HG02623 (cell line): ENCODE measurements around the gene PDE4C.

Experiments
- ATAC-seq: cut with Tn5 transposase; IDR thresholded peaks from one replicate; pipeline ENCODE4 v1.9.1; 2021; ENCODE audit warnings: moderate library complexity; ENCODE audit not compliant: unreplicated experiment

Gene PDE4C

DNA sequence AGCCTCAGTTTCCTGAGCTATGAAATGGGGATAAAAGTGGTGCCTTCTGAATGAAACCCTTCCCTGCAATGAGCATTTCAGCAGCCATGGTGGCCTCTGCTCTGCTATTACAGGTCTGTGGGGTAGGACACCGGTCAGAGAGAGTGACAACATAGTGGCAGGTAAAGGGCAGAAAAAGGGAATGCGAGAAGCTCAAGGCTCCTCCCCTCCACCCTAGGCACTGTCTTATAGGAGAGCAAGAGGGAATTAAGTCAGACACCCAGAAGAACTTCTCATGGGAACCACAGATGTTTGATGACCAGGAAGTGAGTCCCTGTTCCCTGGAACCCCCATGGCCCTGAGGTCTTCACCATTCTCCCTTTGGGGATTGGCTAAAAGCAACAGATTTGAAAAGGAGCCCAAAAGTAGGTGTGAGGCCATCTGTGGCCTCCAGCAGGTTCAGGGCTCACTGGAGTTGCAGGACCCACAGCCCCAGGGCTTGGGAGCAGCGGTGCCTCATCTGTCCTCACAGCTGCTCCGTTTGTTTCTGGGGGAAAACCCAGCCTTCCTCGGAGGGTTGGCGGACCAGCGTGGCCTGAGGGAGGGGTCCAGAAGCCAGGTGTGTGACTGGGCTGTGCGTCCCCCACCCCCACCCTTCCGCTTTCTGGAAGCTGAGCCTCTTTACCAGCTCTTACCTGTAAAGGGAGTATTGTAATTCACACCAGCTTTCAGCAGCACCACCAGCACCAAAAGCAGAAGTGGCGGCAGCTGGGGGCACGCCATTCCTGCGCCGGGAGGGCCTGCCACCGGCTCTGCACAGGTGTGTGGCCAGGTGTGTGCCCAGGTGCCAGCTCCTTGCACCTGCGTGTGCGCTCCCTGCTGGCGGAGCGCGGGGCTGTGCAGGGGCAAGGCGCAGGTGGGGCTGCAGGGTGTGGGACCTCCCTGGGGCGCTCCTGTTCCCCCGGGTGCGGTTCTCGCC, 28.6 kb upstream of the PDE4C start:
- no peak for ATAC-seq

DNA sequence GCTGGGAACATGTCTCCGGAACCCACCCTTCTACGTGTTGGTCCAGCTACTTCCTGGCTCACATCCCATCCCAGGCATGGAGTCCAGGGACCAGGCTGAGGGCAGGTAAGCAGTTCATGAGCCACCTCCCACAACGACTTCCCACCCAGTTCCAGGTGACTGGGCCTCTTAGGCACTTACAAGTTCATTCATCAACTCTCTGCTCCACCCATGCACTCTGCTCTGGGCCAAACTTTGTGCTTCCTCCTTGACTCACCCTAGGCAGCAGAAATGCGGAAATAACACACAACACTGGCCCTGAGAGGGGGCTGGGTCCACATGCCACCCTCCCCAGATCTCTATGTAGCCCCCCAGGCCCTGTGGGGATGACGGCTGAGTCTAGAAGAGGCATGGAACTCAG, 27.5 kb upstream of the PDE4C start:
- ATAC-seq: no peak

DNA sequence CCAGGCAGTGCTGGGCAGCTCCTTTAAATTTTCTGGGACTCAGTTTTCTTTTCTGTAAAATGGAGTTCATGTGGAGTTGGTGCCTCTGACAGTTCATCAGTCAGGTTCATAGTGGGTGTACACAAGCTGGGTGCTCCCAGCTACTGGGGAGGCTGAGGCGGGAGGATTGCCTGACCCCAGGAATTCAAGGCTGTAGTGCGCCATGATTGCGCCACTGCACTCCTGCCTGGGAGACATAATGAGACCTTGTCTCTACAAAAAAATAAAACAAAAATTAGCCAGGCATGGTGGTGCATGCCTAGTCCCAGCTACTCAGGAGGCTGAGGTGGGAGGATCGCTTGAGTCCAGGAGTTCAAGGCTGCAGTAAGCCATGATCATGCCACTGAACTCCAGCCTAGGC, 26.9 kb upstream of the PDE4C start:
- no peak for ATAC-seq

DNA sequence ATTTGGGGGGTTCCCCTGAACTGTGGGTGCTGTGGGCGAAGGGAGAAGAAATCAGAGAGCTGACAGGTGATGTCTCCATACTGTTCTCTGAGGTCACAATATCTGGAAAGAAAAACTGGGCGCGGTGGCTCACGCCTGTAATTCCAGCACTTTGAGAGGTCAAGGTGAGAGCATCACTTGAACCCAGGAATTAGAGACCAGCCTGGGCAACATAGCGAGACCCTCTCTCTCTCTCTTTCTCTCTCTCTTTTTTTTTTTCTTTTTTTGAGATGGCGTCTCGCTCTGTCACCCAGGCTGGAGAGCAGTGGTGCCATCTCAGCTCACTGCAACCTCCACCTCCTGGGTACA, 26.1 kb upstream of the PDE4C start:
- no peak for ATAC-seq

DNA sequence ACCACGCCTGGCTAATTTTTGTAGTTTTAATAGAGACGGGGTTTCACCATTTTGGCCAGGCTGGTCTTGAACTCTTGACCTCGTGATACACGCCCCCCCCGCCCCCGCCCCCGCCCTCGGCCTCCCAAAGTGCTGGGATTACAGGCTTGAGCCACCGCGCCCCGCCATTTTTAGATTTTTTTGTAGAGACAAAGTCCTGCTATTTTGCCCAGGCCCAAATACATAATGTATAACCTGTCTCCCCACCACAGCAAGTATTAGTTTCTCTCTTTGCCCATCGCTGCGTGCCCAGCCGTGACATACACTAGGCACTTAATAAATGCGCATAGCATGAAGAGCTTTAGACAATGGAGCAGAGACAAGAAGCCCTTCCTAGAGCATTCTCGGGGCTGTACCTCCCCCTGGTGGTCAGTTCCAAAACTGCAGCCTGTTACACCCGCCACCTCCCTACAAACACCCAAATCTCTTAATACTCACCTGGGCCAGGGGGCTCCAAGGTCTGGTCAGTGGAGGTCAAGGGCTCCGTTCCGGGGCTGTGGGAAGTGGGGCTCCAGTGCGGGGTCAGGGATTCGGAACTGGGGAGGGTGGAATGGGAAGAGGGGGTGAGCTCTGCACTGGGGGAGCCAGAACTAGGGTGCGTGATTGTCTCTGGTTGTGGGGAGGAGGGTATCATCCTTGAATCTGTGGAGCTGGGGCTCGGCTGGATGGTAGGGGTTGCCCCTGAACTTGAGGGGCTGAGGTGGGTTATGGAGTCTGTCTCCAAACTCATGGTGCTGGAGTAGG, 25.5 kb upstream of the PDE4C start:
- ATAC-seq: no peak

DNA sequence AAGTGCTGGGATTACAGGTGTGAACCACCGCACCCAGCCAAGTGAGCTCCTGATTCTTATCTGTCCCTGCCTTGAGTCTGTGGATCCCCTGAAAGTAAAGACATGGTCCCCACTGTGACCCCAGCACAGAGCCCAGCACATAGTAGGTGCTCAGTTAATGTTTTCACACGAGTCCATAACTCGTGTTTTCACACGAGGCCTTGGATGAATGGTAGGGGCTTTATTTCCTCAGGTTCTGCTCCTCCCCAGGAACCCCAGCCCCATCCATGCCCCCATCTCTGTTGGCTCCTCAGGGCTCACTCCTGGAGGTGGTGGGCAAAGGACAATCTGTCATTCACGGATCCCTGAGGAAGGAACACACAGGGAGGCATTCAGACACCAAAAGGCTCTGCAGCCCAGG, 23.6 kb upstream of the PDE4C start:
- ATAC-seq: no peak

DNA sequence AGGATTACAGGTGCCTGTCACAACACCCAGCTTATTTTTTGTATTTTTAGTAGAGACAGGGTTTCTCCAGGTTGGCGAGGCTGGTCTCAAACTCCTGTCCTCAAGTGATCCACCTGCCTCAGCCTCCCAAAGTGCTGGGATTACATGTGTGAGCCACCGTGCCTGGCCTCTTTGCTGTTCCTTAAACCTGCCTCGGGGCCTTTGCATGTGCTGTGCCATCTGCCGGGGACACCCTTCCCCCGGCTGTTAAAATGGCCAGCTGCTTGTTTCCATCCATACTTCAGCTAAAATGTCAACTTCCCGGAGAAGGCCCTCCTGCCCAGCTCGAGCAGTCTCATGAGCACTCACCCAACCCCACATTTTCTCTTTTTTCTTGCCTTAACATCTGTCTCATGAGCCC, 19.1 kb upstream of the PDE4C start:
- no peak for ATAC-seq

DNA sequence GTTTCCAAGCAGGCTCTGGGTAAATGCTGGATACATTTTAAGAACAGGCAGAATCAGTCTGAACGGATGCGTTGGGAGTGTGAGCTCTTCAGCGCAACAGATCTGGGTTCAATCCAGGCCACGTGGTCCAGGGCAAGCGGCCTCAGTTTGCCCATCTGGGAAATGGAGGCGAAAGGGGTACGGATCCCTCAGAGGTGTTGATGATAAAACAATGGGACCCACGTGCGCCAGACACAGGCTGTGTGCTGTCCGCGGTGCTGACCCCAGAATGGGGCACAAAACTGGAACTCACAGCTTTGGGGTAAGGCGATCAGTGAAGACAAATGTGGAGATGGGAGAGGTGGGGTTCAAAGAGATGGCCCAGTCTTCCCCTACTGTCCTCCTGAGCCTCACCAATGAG, 13.1 kb upstream of the PDE4C start:
- no peak for ATAC-seq

DNA sequence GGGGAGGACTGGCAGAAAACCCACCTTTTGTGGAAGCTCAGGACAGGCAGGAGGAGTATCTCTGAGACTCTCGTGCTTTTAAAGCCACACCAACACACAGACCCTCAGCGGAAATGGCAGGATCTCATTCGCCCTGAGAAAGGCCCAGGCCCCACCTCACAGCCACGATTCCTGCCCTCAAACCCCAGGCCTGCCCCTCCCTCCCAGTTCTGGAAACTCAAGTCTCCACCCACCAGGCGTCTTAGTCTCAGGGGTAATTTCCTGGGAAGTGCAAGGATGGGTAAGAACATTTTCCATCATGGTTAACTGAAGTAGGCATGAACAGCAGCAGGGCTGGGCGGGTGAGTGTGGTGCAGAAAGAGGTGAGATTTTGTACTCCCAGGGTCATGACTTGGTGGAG, 8.0 kb upstream of the PDE4C start:
- no peak for ATAC-seq

DNA sequence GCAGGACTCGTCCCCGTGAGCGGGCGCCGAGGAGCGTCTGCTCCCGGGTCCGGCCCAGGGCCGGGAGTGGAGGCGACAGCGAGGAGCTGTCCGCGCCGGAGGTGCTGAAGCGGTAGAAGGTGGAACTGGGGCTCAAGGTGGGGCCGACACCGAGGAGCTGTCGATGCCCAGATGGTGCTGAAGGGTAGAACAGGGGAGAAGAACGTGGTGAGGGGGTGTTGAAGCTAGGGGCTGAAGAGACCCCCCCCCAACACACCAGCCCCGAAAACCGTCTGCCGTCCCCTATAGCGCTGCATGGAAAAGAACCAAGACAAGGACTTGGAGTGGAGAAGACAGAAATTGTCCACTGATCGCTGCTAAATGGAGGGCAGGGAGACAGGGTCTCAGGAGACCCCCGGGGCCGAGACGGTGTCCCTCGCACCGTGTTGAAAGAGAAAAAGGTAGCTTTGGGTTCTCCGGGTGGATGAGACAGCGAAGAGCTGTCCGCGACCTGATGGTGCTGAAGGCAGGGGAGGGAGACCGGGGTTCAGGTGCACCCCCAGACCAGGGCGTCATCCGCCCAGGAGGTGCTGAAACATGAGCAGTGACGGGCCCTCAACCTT, 7.1 kb upstream of the PDE4C start:
- ATAC-seq: no peak

DNA sequence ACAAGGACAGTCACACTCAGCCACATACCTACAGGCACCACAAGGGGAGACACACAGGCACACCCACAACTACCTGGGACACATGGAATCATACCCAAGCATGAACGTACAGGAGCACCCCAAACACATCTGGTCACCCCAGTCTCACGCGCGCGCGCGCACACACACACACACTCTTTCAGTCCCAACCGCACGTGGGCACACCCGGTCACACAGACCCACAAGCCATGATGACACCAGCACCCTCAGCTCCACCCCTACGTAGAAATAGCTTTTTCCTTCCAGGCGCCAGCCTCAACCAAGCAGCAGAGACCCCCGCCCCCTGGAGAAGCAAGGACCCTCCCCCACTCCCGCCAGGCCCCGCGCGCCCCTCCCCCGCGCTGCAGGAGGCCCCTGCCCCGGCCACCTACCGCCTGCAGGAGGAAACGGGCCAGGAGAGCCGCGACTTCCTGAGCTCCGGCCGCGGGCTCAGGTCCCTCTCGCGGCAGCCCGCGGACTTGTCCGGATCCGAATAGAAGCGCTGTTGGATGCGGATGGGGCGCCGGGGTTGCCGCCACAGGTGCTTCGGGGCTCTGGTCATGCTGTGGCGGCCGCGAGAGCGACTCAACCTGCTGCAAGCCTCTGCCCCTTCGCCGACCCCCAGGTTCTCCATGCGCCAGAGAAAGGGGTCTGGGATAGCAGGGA, 6.4 kb upstream of the PDE4C start:
- no peak for ATAC-seq

DNA sequence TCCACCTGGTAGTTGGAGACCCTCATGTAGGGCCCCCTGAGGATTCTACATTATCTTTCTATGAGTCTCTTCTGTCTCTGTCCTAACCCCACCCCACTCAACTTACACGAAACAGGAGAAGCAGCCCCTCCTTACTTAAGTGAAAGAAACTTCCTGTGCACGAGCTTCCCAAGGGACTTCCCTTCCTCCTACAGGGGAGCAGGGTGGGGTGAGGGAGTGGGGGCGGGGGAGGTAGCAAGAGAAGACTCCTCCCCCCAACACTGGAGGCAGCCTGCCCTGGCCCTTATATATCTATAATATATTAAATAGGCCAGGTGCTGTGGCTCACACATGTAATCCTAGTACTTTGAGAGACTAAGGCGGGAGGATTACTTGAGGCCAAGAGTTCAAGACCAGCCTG, 5.5 kb upstream of the PDE4C start:
- no peak for ATAC-seq

DNA sequence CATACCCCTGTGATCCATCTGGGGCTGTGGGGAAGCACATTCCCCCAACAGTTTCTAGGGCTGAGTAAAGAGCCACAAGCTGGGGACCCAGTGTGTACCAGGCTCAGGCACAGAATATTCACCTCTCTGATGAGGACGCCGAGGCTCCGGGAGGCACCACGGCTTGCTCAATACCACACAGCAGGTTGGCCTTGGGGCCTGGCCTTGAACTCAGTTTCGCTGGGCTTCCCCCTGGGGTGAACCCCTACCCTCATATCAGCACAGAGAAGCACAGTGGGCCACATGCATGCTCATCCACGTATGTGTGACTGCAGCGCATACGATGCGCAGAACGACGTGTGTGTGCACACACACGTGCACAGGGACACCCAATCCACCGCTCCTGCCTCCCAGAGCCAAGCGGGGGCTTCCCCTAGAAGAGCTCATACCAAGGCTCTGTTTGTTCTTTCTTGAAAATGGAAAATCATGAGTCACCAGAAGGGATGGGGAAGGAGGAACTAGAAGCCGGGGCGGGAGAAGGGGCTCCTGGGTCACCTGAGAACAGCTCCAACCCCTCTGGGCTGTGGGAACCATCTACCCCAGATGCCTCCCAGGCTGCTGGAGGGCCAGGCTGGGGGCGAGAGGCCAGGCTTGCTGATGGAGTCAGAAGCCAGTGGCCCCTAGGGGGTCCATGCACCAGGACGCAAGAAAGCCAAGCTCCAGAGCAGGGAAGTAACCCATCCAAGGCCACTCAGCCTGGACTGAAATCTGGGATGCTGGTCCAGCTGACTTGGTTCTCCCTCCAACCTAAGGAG, 4.9 kb upstream of the PDE4C start:
- no peak for ATAC-seq

DNA sequence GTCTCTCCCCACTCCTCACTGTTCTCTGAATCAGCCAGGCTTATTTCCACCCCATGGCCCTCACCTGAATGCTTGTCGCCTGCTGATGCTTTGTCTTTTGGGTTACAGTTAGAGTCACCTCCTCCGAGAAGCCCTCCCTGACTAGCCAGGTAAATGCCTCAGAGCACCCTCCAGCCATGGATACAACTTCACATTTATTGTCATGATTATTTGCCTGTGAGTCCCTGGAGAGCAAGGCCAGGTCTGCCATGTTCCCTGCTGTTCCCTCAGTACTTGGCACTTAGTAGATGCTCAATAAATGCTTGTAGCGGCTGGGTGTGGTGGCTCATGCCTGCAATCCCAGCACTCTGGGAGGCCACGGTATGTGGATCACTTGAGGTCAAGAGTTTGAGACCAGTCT, 3.7 kb upstream of the PDE4C start:
- no peak for ATAC-seq

DNA sequence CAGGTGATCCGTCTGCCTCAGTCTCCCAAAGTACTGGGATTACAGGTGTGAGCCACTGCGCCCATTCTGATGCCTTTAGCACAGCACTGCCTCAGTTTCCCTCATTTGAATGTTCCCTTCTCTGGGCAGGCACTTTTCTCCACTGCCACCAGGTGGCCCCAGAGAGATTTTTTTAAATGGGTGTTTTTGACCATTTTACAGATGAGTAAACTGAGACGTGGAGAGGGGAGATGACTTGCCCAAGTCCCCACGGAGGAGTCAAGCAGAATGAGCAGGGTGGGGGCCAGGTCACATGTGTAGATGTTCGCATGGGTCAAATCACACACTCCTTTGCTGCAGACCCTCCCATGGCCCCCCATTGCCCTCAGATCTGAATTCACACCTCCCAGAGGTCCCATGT, 3.2 kb upstream of the PDE4C start:
- ATAC-seq: no peak

DNA sequence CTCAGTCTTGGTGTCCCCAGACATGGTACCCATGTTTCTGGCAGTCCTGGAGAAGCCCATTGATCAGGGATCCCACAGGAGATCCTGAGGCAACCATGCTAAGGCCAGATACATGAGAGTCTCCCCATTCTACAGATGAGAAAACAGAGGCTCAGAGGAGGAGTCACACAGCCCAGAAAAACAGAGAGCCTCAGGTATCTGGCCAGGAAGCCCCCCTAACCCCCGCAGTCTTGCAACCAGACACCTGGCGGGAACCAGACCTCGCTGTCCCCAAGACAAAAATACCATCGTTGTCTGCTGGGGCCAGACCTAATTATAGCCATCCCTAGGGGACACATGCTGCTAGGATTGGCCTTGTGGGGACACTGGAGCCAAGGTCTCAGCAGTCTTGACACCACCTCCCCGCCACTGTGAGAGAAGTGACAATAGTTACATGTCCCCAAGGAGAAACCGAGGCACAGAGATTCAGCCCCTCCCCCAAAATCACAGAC, 1.6 kb upstream of the PDE4C start:
- no peak for ATAC-seq

DNA sequence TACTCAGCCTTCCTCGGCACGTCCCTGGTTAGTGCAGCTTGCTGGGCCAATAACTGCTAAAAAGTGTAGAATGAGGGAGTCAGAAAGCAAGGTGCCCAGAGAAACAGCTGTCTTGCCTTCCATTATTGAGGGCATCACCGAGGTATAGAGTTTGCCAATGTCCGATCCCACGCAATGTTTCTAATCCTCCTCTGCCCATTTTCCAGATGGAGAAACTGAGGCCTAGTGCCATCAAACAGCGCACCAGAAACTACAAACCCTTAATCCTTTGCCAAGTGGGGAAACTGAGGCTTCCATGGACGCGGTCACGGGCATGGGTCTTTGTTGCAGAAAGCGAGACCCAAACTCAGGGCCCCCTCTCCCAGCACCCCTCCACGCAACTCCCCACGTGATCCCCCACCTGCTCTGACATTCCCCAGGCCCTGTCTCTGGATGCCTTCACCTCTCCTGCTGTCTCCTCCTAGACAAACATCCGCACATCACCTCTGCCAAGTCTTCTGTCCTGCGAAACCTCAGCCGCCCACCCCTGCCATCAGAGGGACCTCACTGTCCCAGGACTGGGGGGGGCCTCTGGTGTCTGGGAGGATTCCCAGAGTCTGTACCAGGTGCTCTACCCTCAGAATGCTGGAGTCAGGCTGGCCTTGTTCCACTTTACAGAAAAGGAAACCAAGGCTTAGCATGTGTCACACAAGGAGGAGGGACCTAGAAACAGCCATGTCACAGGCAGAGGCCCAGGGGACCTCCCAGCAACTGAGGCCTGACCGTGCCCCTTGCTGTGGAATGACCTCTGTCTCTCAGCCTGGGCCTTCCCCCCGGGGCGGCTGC, 930 bp upstream of the PDE4C start:
- ATAC-seq: no peak

DNA sequence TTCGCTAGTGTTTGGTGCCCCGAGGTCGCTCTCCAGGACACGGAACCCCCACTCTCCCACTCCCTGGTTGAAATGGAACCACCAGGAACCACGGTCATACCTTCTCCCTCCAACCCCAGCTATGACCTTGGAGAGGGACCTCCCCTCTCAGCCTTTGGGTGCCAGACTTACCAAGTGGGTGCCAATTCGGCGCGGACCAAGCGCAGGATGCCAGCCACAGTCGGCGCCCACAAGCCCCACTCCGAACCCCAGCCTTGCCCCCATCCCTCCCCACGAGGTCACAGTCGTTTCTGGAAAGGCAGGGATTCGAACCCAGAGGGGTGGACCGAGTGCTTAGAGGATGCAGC, 910 bp downstream of the PDE4C start:
- no peak for ATAC-seq

DNA sequence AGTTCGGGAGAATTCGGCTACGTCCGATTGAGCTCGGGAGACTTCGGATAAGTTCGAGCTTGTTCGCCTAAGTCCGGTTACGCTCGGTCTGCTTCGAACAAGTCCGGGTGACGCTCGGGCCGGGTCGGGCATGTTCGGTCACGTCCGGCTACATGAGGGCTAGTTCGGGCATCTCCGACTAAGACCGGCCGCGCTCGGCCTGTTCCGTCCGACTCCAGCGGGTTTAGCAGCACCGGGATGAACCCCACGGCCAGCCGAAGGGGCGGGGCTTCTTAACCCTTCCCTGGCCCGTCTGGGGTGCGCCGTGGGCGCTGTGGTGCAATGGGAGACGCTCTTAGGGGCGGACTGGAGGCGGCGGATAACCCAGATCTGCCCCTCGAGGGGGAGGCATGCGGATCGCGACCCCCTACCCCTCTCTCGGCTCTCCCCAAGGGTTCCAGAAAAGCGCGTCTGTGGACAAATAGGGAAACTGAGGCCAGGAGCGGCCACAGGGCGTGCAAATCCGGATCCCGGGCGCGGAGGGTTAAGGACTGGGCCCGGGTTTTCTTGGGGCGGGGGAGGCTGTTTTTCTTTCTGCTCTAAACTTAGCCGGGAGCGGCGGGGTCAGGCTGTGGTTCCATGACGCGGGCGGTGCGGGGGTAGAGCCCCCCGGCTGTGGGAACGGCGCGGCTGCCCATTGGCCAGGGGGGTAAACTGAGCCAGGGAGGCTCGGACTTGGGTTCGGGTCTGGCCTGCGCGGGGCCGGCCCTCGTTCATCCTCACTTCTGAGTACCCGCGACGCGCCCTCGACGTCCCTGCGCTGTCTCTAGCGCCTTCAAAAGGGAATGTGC, 1.5 kb downstream of the PDE4C start:
- peak; percentile 92 for ATAC-seq
